ENCODE results near the gene DLX3.

DNA sequence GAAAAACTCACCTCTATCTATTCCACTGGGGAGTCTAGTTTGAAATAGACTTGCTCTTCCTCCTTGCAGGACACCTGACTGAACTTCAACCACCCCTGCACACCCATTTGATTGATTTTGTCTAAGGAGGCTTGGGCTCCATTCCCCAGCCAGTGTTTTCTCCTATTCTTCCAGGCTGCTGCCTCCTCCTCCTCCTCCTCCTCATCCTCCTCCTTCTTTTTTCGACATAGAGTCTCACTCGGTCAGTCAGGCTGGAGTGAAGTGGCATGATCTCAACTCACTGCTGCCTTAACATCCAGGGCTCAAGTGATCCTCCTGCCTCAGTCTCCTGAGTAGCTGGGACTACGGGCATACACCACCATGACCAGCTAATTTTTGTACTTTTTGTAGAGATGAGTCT, 27.8 kb downstream of the DLX3 start:
- TF ChIP-seq, protein P1, sequence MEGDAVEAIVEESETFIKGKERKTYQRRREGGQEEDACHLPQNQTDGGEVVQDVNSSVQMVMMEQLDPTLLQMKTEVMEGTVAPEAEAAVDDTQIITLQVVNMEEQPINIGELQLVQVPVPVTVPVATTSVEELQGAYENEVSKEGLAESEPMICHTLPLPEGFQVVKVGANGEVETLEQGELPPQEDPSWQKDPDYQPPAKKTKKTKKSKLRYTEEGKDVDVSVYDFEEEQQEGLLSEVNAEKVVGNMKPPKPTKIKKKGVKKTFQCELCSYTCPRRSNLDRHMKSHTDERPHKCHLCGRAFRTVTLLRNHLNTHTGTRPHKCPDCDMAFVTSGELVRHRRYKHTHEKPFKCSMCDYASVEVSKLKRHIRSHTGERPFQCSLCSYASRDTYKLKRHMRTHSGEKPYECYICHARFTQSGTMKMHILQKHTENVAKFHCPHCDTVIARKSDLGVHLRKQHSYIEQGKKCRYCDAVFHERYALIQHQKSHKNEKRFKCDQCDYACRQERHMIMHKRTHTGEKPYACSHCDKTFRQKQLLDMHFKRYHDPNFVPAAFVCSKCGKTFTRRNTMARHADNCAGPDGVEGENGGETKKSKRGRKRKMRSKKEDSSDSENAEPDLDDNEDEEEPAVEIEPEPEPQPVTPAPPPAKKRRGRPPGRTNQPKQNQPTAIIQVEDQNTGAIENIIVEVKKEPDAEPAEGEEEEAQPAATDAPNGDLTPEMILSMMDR (conservative IDR thresholded peaks at IDR 0.05; ENCODE audit: low read depth, low read length) = no peak
- TF ChIP-seq EZH2 (IDR thresholded peaks at IDR 0.05; ENCODE audit: borderline replicate concordance, low read depth, low read length, poor library complexity, severe bottlenecking) = no peak

Data from A673 (cell line).